Thyroid gland (tissue), 4 donors: ENCODE data around the gene SORL1. TPM values are rescaled to one million over a fixed set of nuclear protein-coding genes. Genes with fewer than 3 reads are reported as not detected.

ENCODE experiments used
- DNase-seq, 2 donors: peaks; one replicate each; pipeline ENCODE4 v3.0.0-alpha.2; 2019
- H3K27ac ChIP-seq, 3 donors: fragments of 200-600 bp; sonication (generic); 1 replicate in 2 of 3; 2 replicates in 1 of 3; pipeline ENCODE4 v1.5.1; 2016 to 2019; ENCODE audit warnings: mild to moderate bottlenecking in 1 of 3, moderate library complexity in 1 of 3
- H3K27me3 ChIP-seq: fragments of 200-600 bp; sonication (generic); one replicate; pipeline ENCODE4 v1.5.1; 2019
- H3K36me3 ChIP-seq, 2 donors: fragments of 200-600 bp; sonication (generic); one replicate each; pipeline ENCODE4 v1.5.1; 2016 to 2019
- H3K4me1 ChIP-seq, 2 donors: fragments of 200-600 bp; sonication (generic); one replicate each; pipeline ENCODE4 v1.5.1; 2017 to 2019
- H3K4me3 ChIP-seq, 3 donors: fragments of 200-600 bp; sonication (generic); replicated peaks in 1 of 3; 1 replicate in 2 of 3; 2 replicates in 1 of 3; pipeline ENCODE4 v1.5.1; 2016; ENCODE audit warnings: mild to moderate bottlenecking in 1 of 3
- H3K9me3 ChIP-seq: fragments of 200-600 bp; sonication (generic); one replicate; pipeline ENCODE4 v1.5.1; 2017
- POLR2A ChIP-seq, 2 donors: fragments of 450-650 bp; IDR thresholded peaks; one replicate each; pipeline ENCODE4 v1.6.1; 2017; ENCODE audit warnings: antibody characterized with exemption in 2 of 2, mild to moderate bottlenecking in 2 of 2, moderate library complexity in 1 of 2
- WGBS, 2 donors: methylation state at CpG; one replicate each; pipeline ENCODE4 v1.1.5; 2017; 5-methylcytosine and 5-hydroxymethylcytosine counted together
- intact Hi-C: fragments of 100-400 bp; cut with DNase I; formaldehyde crosslinking; loops from one replicate; pipeline ENCODE4 v1.15.1; 2023
- total RNA-seq, 4 donors: library from RNA; depleted of rRNA; stranded (reverse); fragments of >200 nt; gene quantifications; one replicate each; pipeline ENCODE4 v1.2.3, GENCODE V29; 2016
- TF ChIP-seq, protein P1 (sequence below), 6 experiments: fragments of 200-600 bp in 3 of 6; fragments of 450-650 bp in 3 of 6; sonication (generic) in 3 of 6; IDR thresholded peaks; one replicate each; pipeline ENCODE4 v1.5.1; 2016 to 2019; ENCODE audit warnings: antibody characterized with exemption in 6 of 6, mild to moderate bottlenecking in 2 of 6, inconsistent platforms in 1 of 6, moderate library complexity in 1 of 6

Gene SORL1
- total RNA-seq, 4 donors from 2014 or later, result 19.6 to 73.8 (median 53.6) TPM

DNA sequence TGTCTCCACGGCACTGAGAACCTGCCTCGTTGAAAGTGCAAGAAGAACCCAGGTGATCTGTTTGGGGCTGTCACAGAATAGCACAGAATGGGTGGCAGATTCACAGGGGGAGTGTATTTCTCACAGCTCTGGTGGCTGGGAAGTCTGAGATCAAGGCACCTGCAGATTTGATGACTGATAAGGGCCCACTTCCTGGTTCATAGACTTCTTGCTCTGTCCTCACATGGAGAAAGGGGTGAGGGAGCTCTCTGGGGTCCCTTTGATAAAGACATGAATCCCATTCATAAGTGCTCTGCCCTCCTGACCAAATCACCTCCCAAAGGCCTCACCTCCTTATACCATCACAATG, 199.1 kb downstream of the SORL1 start:
- WGBS, 2 donors, result 58 to 86% methylated on average over 2 of the region's 2 CpGs
- Histone ChIP-seq H3K4me1 (peaks cover 1 to 8% of the 10 kb centered on the region in 2 donors), H3K36me3 (no peaks in the 10 kb centered on the region), H3K27me3 (no peaks in the 10 kb centered on the region), H3K4me3 (no peak overlapping the region), H3K27ac (no peak overlapping the region), H3K9me3 (no peaks in the 10 kb centered on the region)
- intact Hi-C loops, result loop anchor here (5.0 kb wide), 1 partner anchor 856 kb away; no protein-coding TSS in a partner anchor
- TF ChIP-seq, protein P1, sequence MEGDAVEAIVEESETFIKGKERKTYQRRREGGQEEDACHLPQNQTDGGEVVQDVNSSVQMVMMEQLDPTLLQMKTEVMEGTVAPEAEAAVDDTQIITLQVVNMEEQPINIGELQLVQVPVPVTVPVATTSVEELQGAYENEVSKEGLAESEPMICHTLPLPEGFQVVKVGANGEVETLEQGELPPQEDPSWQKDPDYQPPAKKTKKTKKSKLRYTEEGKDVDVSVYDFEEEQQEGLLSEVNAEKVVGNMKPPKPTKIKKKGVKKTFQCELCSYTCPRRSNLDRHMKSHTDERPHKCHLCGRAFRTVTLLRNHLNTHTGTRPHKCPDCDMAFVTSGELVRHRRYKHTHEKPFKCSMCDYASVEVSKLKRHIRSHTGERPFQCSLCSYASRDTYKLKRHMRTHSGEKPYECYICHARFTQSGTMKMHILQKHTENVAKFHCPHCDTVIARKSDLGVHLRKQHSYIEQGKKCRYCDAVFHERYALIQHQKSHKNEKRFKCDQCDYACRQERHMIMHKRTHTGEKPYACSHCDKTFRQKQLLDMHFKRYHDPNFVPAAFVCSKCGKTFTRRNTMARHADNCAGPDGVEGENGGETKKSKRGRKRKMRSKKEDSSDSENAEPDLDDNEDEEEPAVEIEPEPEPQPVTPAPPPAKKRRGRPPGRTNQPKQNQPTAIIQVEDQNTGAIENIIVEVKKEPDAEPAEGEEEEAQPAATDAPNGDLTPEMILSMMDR (IDR thresholded peaks at IDR 0.05), result no peak
- TF ChIP-seq POLR2A (IDR thresholded peaks at IDR 0.05), result no peak
- DNase-seq, result no peak

DNA sequence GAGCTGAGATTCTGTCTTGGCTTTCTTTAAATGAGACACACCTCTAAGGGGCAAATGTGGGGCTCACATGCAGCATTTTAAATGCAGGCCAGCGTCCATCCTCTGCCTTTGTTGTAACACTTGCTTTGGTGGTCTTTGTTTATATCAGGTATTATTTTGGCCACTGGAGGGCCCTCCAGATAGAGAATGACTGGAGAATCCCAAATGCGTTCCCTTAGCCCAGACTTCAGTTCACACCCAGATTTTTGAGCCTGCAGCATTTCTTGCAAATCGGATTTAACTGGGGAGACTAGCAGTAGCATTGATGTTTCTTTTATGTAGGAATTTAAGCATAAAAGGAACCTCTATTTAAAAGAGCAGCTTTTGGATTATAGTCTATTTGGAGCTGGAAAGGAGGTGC, 200.9 kb downstream of the SORL1 start:
- DNase-seq, result no peak
- Histone ChIP-seq H3K9me3 (no peaks in the 10 kb centered on the region), H3K4me1 (peaks cover 12 to 16% of the 10 kb centered on the region in 2 donors), H3K27me3 (no peaks in the 10 kb centered on the region), H3K27ac (no peak overlapping the region), H3K36me3 (no peaks in the 10 kb centered on the region), H3K4me3 (no peak overlapping the region)
- WGBS, 2 donors, result 71 to 78% methylated on average over 3 of the region's 3 CpGs
- TF ChIP-seq, protein P1 (IDR thresholded peaks at IDR 0.05), result peak in 1 of 6 experiments; percentile 21
- no peak for TF ChIP-seq POLR2A (IDR thresholded peaks at IDR 0.05)
- intact Hi-C loops, result loop anchor here (5.0 kb wide), 1 partner anchor 854 kb away; no protein-coding TSS in a partner anchor

DNA sequence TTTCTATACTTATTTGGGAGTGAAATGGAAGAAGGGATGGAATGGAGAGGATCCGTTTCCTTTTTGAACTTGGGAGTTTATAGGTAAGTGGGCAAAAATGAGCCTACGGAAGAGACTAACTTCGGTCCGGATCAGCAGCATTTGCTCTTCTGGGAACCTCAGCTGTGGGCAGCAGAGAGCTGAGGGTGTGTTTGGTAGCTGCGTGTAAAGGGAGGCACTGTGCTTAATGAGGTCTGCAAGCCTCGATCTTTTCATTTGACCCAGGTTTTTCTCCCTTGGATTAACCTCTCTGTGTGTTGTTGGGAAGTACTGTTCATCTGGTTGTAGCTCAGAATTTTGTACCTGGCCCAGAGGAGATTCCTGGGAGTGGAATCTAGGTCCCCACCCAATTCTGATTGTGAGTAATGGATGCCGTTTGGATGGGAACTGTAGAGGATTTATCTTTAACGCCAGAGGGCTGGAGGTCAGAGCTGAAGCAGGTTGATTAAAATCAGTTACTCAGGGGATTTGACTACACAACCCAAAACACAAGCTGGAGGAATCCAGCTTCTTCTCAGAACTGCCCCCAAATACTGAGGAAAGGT, 202.2 kb downstream of the SORL1 start:
- no peak for DNase-seq
- H3K4me1 ChIP-seq, result peaks cover 12 to 16% of the 10 kb centered on the region in 2 donors
- TF ChIP-seq, protein P1 (IDR thresholded peaks at IDR 0.05), result no peak
- no peak for TF ChIP-seq POLR2A (IDR thresholded peaks at IDR 0.05)
- intact Hi-C loops, result loop anchor here (5.0 kb wide), 1 partner anchor 853 kb away; no protein-coding TSS in a partner anchor
- WGBS, 2 donors, result 80 to 81% methylated on average over 8 of the region's 8 CpGs
- no peak overlapping the region for H3K4me3 ChIP-seq
- no peaks in the 10 kb centered on the region for H3K36me3 ChIP-seq
- no peaks in the 10 kb centered on the region for H3K27me3 ChIP-seq
- no peak overlapping the region for H3K27ac ChIP-seq
- no peaks in the 10 kb centered on the region for H3K9me3 ChIP-seq

DNA sequence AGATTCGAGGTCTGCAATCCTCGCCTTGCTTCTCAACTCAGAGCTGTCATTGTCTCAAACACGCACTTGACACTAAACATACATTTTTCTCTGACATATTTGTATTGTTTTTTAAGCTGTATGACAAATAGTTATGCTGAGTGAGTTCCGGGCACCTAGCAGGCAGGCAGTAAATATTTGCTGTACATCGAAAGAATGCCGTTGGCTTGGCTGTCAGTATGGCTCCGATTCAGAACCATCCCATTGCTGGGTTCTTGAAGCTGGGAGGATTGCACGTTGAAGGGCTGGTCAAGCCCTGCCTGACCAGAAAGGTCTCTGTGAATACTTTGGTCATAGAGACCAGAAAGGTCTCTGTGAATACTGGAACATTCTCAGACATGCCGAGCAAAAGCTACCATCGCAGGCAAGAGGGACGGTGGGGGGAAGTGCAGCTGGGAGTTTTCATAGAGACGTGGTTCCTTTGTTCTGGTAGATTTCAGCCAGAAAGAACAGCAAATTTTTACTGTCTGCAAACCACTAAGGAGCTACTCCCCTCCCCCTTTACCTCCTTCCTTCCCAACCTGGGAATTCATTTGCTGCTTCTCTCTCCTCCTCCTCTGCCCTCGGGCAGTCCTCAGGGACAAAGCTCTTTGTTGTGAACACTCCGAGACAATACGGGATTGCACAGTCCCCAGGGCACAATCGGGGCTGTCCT, 202.9 kb downstream of the SORL1 start:
- no peaks in the 10 kb centered on the region for H3K36me3 ChIP-seq
- H3K9me3 ChIP-seq, result no peaks in the 10 kb centered on the region
- H3K27me3 ChIP-seq, result no peaks in the 10 kb centered on the region
- no peak for TF ChIP-seq POLR2A (IDR thresholded peaks at IDR 0.05)
- TF ChIP-seq, protein P1 (IDR thresholded peaks at IDR 0.05), result no peak
- peak overlapping the region in 1 of 3 donors; percentile 32 for H3K4me3 ChIP-seq
- intact Hi-C loops, result loop anchor here (5.0 kb wide), 3 partner anchors 447 to 852 kb away; no protein-coding TSS in a partner anchor
- DNase-seq, result no peak
- H3K4me1 ChIP-seq, result peaks cover 12 to 16% of the 10 kb centered on the region in 2 donors
- WGBS, 2 donors, result 26 to 33% methylated on average over 16 of the region's 16 CpGs
- peak overlapping the region; percentile 71 to 92 (median 88) for H3K27ac ChIP-seq
